HEK293T (cell line): ENCODE measurements around the gene ROR1.
A peak's percentile ranks its signal among the peaks of the same experiment; 100 is the strongest.

Experiments
- CTCF ChIA-PET: fragments of 350-600 bp; formaldehyde crosslinking; extraction: SDS; loops from one replicate; lab custom pipeline; 2021; ENCODE audit warnings: antibody characterized with exemption, inconsistent platforms; lab: Yijun Ruan, JAX
- POLR2A ChIA-PET: fragments of 350-600 bp; formaldehyde crosslinking; extraction: SDS; loops from one replicate; lab custom pipeline; 2020; ENCODE audit warnings: antibody characterized with exemption, inconsistent platforms; lab: Yijun Ruan, JAX
- DNase-seq: peaks from one replicate; pipeline ENCODE4 v3.0.0; 2012; ENCODE audit warnings: mixed read lengths; ENCODE audit errors: extremely low spot score
- ARNT ChIP-seq: fragments of 450-650 bp; IDR thresholded peaks from 2 replicates; pipeline ENCODE4 v1.6.1; 2017; ENCODE audit warnings: mild to moderate bottlenecking
- BHLHE40 ChIP-seq: fragments of 450-650 bp; IDR thresholded peaks from 2 replicates; pipeline ENCODE4 v1.6.1; 2016; ENCODE audit warnings: mild to moderate bottlenecking, moderate library complexity, borderline replicate concordance
- CTBP1 ChIP-seq: fragments of 450-650 bp; IDR thresholded peaks from 2 replicates; pipeline ENCODE4 v1.6.1; 2016; ENCODE audit warnings: borderline replicate concordance
- ELF4 ChIP-seq: fragments of 450-650 bp; IDR thresholded peaks from 2 replicates; pipeline ENCODE4 v1.6.1; 2017; ENCODE audit warnings: antibody characterized with exemption
- FOXA1 ChIP-seq: fragments of 450-650 bp; IDR thresholded peaks from 2 replicates; pipeline ENCODE4 v1.6.1; 2016; ENCODE audit warnings: mild to moderate bottlenecking
- FOXK2 ChIP-seq: fragments of 450-650 bp; IDR thresholded peaks from 2 replicates; pipeline ENCODE4 v1.6.1; 2016; ENCODE audit warnings: mild to moderate bottlenecking
- FOXM1 ChIP-seq: fragments of 450-650 bp; IDR thresholded peaks from 2 replicates; pipeline ENCODE4 v1.6.1; 2017; ENCODE audit warnings: mild to moderate bottlenecking, borderline replicate concordance
- HDGF ChIP-seq: fragments of 450-650 bp; IDR thresholded peaks from 2 replicates; pipeline ENCODE4 v1.6.1; 2017; ENCODE audit warnings: antibody characterized with exemption, borderline replicate concordance
- L3MBTL2 ChIP-seq: fragments of 450-650 bp; conservative IDR thresholded peaks from 2 replicates; pipeline ENCODE4 v1.6.1; 2016; ENCODE audit warnings: mild to moderate bottlenecking
- LEF1 ChIP-seq: fragments of 450-650 bp; IDR thresholded peaks from 2 replicates; pipeline ENCODE4 v1.6.1; 2017; ENCODE audit warnings: mild to moderate bottlenecking, borderline replicate concordance
- NFRKB ChIP-seq: fragments of 450-650 bp; IDR thresholded peaks from 2 replicates; pipeline ENCODE4 v1.6.1; 2016; ENCODE audit warnings: mild to moderate bottlenecking, moderate library complexity
- SP1 ChIP-seq: fragments of 450-650 bp; IDR thresholded peaks from 2 replicates; pipeline ENCODE4 v1.6.1; 2017
- SUZ12 ChIP-seq: fragments of 450-650 bp; IDR thresholded peaks from 2 replicates; pipeline ENCODE4 v1.6.1; 2016; ENCODE audit warnings: mild to moderate bottlenecking
- TARDBP ChIP-seq: fragments of 450-650 bp; IDR thresholded peaks from 2 replicates; pipeline ENCODE4 v1.6.1; 2016
- ZNF384 ChIP-seq: fragments of 450-650 bp; IDR thresholded peaks from 2 replicates; pipeline ENCODE4 v1.6.1; 2016
- TF ChIP-seq, protein P1 (sequence below): fragments of 450-650 bp; IDR thresholded peaks from 2 replicates; pipeline ENCODE4 v1.6.1; 2016

The ROR1 gene

GRCh38 chr1:63934697-63935096, 160.9 kb downstream of the ROR1 start:
- ChIA-PET CTCF (no interaction called here), POLR2A (interaction anchor here (0.7 kb wide), 1 partner anchor 8 kb away, joined by 3 read pairs; no protein-coding TSS in a partner anchor)
- no peak for DNase-seq
- TF ChIP-seq CTBP1 (no peak), HDGF (no peak), FOXM1 (no peak), TARDBP (no peak), FOXA1 (no peak), NFRKB (no peak), FOXK2 (no peak), SP1 (no peak)
- TF ChIP-seq, protein P1, sequence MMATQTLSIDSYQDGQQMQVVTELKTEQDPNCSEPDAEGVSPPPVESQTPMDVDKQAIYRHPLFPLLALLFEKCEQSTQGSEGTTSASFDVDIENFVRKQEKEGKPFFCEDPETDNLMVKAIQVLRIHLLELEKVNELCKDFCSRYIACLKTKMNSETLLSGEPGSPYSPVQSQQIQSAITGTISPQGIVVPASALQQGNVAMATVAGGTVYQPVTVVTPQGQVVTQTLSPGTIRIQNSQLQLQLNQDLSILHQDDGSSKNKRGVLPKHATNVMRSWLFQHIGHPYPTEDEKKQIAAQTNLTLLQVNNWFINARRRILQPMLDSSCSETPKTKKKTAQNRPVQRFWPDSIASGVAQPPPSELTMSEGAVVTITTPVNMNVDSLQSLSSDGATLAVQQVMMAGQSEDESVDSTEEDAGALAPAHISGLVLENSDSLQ: no peak

GRCh38 chr1:63935143-63935542, 161.3 kb downstream of the ROR1 start:
- ChIA-PET POLR2A (interaction anchor here (0.7 kb wide), 1 partner anchor 8 kb away, joined by 3 read pairs; no protein-coding TSS in a partner anchor), CTCF (interaction anchor here (0.8 to 1.3 kb wide), 2 partner anchors 13 to 1230 kb away, joined by 3 read pairs; no protein-coding TSS in a partner anchor)

DNA sequence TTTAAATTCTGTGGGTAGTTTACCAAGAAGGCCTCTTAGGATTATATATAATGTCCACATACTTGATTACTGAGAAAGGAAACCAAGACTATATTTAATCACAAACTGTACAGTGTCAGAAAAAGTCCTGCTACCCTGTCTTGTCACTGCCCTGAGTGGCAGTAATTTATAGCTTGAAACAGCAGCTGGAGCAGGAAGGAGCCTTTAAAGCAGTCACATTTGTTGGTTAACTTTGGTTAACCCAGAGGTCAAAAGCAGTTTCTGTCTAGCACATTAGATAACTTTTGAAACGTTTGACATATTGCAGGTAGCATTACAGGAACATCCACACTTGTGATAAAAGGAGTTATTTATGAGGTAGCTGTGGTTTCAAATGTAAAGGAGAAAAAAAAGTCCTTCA, 161.7 kb downstream of the ROR1 start:
- ChIA-PET CTCF (interaction anchor here (0.8 to 1.3 kb wide), 2 partner anchors 13 to 1229 kb away, joined by 3 read pairs; no protein-coding TSS in a partner anchor), POLR2A (no interaction called here)
- TF ChIP-seq FOXA1: no peak
- TF ChIP-seq, protein P1: 0 out of 2 replicates have a peak, but pooled peaks have one; percentile 21
- no peak for DNase-seq

More at GRCh38 chr1:63935143-63935542, 161.3 kb downstream of the ROR1 start:
- TF ChIP-seq L3MBTL2 (no peak), ARNT (no peak), ZNF384 (no peak), TARDBP (no peak), LEF1 (no peak), SUZ12 (no peak)
- DNase-seq: no peak

- ChIA-PET CTCF (interaction anchor here (1.3 kb wide), 1 partner anchor 14 kb away, joined by 3 read pairs; no protein-coding TSS in a partner anchor), POLR2A (no interaction called here)
- TF ChIP-seq ELF4 (no peak), HDGF (no peak), ARNT (no peak), CTBP1 (no peak), FOXK2 (no peak), ZNF384 (no peak), LEF1 (no peak), FOXA1 (no peak), FOXM1 (no peak), SUZ12 (no peak), SP1 (no peak), NFRKB (no peak), TARDBP (no peak), L3MBTL2 (no peak), BHLHE40 (no peak)
- TF ChIP-seq, protein P1: no peak
- no peak for DNase-seq
These were observed 162.5 kb downstream of the ROR1 start for GRCh38 chr1:63936276-63936675.

DNA sequence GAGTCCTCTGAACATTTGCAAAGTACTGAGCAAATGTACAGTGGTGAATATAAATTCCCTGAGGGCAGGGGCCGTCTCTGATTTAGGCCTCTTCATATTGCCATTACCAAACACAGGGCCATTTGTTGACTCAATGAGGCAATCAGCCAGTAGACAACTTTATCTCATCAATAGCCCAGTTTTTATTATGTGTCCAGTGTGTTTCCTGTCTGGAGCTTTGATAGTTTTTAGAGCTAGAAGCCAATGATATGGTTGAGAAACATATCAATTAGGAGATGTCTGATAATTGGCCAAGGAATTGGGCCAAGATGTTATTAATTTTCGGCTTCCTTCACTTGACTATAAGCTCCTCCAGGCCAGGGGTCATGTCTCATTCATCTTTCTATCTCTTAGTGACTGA, 163.0 kb downstream of the ROR1 start:
- DNase-seq: no peak
- no peak for TF ChIP-seq SUZ12
- no peak for TF ChIP-seq NFRKB
- no peak for TF ChIP-seq HDGF
- TF ChIP-seq FOXA1: no peak
- TF ChIP-seq BHLHE40: no peak
- no peak for TF ChIP-seq SP1
- TF ChIP-seq LEF1: no peak
- no peak for TF ChIP-seq ZNF384
- TF ChIP-seq ELF4: no peak
- TF ChIP-seq TARDBP: no peak
- TF ChIP-seq, protein P1: no peak
- TF ChIP-seq FOXK2: no peak
- no peak for TF ChIP-seq CTBP1
- ChIA-PET POLR2A (no interaction called here), CTCF (interaction anchor here (1.3 kb wide), 1 partner anchor 15 kb away, joined by 3 read pairs; no protein-coding TSS in a partner anchor)

- TF ChIP-seq TARDBP (no peak), ZNF384 (no peak), L3MBTL2 (no peak), LEF1 (no peak), SP1 (no peak), FOXM1 (no peak), FOXK2 (no peak), FOXA1 (no peak), SUZ12 (no peak), ARNT (no peak), BHLHE40 (no peak), HDGF (no peak)
- TF ChIP-seq, protein P1: no peak
- ChIA-PET POLR2A (no interaction called here), CTCF (no interaction called here)
- DNase-seq: no peak
These were observed 163.7 kb downstream of the ROR1 start for GRCh38 chr1:63937461-63938022.
